K562 (cell line): Measurements from ENCODE around the gene LRRIQ4. TPM values are rescaled to one million over a fixed set of nuclear protein-coding genes. Genes with fewer than 3 reads are reported as not detected.

Experiments
- CBFA2T3 ChIP-seq: fragments of 450-650 bp; IDR thresholded peaks from 2 replicates; pipeline ENCODE4 v1.6.1; 2017
- CEBPZ ChIP-seq: fragments of 150-350 bp; IDR thresholded peaks from 2 replicates; pipeline ENCODE4 v1.6.1; 2014; ENCODE audit warnings: low read depth, mild to moderate bottlenecking, low read length, borderline replicate concordance
- FOSL1 ChIP-seq: fragments of 200-800 bp; sonication (Bioruptor generic); conservative IDR thresholded peaks from 2 replicates; pipeline ENCODE4 v1.6.1; 2016; ENCODE audit warnings: missing genetic modification characterization, missing compliant biosample characterization
- HNRNPUL1 ChIP-seq: fragments of 200-400 bp; formaldehyde crosslinking; IDR thresholded peaks from 2 replicates; pipeline ENCODE4 v1.6.1; 2017; ENCODE audit warnings: low read length
- NFIC ChIP-seq: fragments of 450-650 bp; IDR thresholded peaks from 2 replicates; pipeline ENCODE4 v1.6.1; 2017; ENCODE audit warnings: mild to moderate bottlenecking, inconsistent platforms
- NR0B1 ChIP-seq: fragments of 450-650 bp; IDR thresholded peaks from one replicate; pipeline ENCODE4 v1.6.1; 2018; ENCODE audit warnings: mild to moderate bottlenecking, moderate library complexity; ENCODE audit not compliant: partially characterized antibody
- PTTG1 ChIP-seq: fragments of 450-650 bp; IDR thresholded peaks from 2 replicates; pipeline ENCODE4 v1.6.1; 2016; ENCODE audit warnings: low read depth, mild to moderate bottlenecking, missing genetic modification characterization, missing compliant biosample characterization
- SAP30 ChIP-seq: fragments of 200-600 bp; sonication (generic); IDR thresholded peaks from 2 replicates; pipeline ENCODE4 v1.6.1; 2012; ENCODE audit warnings: borderline replicate concordance, low read depth, mild to moderate bottlenecking, moderate library complexity, low read length, control low read depth, inconsistent platforms; ENCODE audit not compliant: insufficient read depth, poor library complexity, severe bottlenecking
- SMARCA4 ChIP-seq: fragments of 450-650 bp; IDR thresholded peaks from 2 replicates; pipeline ENCODE4 v1.6.1; 2016
- SMC3 ChIP-seq: conservative IDR thresholded peaks from 2 replicates; pipeline ENCODE4 v1.6.1; 2011; ENCODE audit warnings: low read depth, low read length, improper control_type of control experiment; ENCODE audit not compliant: insufficient read depth
- TAF1 ChIP-seq: IDR thresholded peaks from 2 replicates; pipeline ENCODE4 v1.6.1; 2011; ENCODE audit warnings: mild to moderate bottlenecking, low read length, moderate library complexity; ENCODE audit not compliant: insufficient read depth, control insufficient read depth, severe bottlenecking; ENCODE audit errors: extremely low read depth
- TBL1XR1 ChIP-seq, 2 experiments: IDR thresholded peaks; 2 replicates each; pipeline ENCODE4 v1.6.1; 2012; ENCODE audit warnings: improper control_type of control experiment in 2 of 2, low read length in 2 of 2, mild to moderate bottlenecking in 1 of 2
- WHSC1 ChIP-seq: IDR thresholded peaks from one replicate; pipeline ENCODE4 v1.6.1; 2012; ENCODE audit warnings: low read length, control low read depth, inconsistent platforms
- ZNF165 ChIP-seq: fragments of 250-450 bp; sonication (Bioruptor Pico); IDR thresholded peaks from 2 replicates; pipeline ENCODE4 v1.4.0; 2020; ENCODE audit warnings: borderline replicate concordance
- ZNF324 ChIP-seq: fragments of 250-450 bp; sonication (Bioruptor Pico); IDR thresholded peaks from 2 replicates; pipeline ENCODE4 v1.4.0; 2020; ENCODE audit warnings: mild to moderate bottlenecking
- polyA plus RNA-seq, 8 experiments: library from polyadenylated mRNA; depleted of rRNA in 4 of 8; stranded (reverse) in 5 of 8; unstranded in 3 of 8; fragments of >200 nt; fragmentation: Nextera tagmentation in 2 of 8; fragmentation: Illumina TruSeq in 1 of 8; extraction: Ambion mirVana in 2 of 8; extraction: Trizol in 1 of 8; gene quantifications; 2 replicates each; pipeline versions ENCODE4 v1.2.1 to v1.2.3, GENCODE V29; 2011 to 2014; ENCODE audit warnings: inconsistent platforms in 1 of 8, missing spikeins in 1 of 8
- total RNA-seq, 7 experiments: library from RNA; depleted of rRNA in 6 of 7; stranded (reverse); fragments of >200 nt in 6 of 7; fragmentation: Illumina TruSeq in 2 of 7; extraction: Trizol in 2 of 7; gene quantifications; 2 replicates each; pipeline versions ENCODE4 v1.2.1 to v1.2.3, GENCODE V29; 2011 to 2021; ENCODE audit warnings: low replicate concordance in 1 of 7
- TF ChIP-seq, protein P1 (sequence below): fragments of 250-450 bp; sonication (Bioruptor Pico); IDR thresholded peaks from 2 replicates; pipeline ENCODE4 v1.8.0; 2022; ENCODE audit warnings: moderate library complexity, mild to moderate bottlenecking, inconsistent platforms
- TF ChIP-seq, protein P2 (sequence below): sonication (generic); formaldehyde crosslinking; IDR thresholded peaks from 2 replicates; pipeline ENCODE4 v1.8.0; 2022; ENCODE audit warnings: mild to moderate bottlenecking, missing genetic modification reagents, borderline replicate concordance

Gene LRRIQ4
- total and polyA plus RNA-seq, 9 of the 15 experiments (the other 6 are each of a cell fraction or from before 2014, with no cell fraction given): not detected

GRCh38 chr3:169781209-169781855 is 31.3 kb upstream of the LRRIQ4 start (continued):
- TF ChIP-seq FOSL1 (peak; percentile 57), SAP30 (no peak), SMC3 (no peak), ZNF324 (no peak), NR0B1 (no peak), CEBPZ (no peak), NFIC (peak; percentile 72), PTTG1 (no peak), TBL1XR1 (IDR thresholded peaks at IDR 0.05; ENCODE audit: low read length in 2 of 2) (peak in 1 of 2 experiments; percentile 60; a peak in 1 of 4 replicates), HNRNPUL1 (no peak), SMARCA4 (peak; percentile 83), ZNF165 (CRISPR knock-in tag) (no peak), WHSC1 (no peak), CBFA2T3 (peak; percentile 94), TAF1 (no peak)
- TF ChIP-seq, protein P1, sequence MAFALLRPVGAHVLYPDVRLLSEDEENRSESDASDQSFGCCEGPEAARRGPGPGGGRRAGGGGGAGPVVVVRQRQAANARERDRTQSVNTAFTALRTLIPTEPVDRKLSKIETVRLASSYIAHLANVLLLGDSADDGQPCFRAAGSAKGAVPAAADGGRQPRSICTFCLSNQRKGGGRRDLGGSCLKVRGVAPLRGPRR: no peak
- TF ChIP-seq, protein P2, sequence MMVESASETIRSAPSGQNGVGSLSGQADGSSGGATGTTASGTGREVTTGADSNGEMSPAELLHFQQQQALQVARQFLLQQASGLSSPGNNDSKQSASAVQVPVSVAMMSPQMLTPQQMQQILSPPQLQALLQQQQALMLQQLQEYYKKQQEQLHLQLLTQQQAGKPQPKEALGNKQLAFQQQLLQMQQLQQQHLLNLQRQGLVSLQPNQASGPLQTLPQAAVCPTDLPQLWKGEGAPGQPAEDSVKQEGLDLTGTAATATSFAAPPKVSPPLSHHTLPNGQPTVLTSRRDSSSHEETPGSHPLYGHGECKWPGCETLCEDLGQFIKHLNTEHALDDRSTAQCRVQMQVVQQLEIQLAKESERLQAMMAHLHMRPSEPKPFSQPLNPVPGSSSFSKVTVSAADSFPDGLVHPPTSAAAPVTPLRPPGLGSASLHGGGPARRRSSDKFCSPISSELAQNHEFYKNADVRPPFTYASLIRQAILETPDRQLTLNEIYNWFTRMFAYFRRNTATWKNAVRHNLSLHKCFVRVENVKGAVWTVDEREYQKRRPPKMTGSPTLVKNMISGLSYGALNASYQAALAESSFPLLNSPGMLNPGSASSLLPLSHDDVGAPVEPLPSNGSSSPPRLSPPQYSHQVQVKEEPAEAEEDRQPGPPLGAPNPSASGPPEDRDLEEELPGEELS (CRISPR knock-in tag): no peak
